IMR-90 (cell line): Measurements from ENCODE around the gene SLC6A3. TPM values are rescaled to one million over a fixed set of nuclear protein-coding genes. Genes with fewer than 3 reads are reported as not detected.

Experiments used
- ATAC-seq: fragments of 200-7000 bp; cut with Tn5 transposase; 2 replicates; pipeline ENCODE4 v1.9.1; 2020; ENCODE audit warnings: low read depth, mild to moderate bottlenecking, moderate library complexity
- BruUV-seq: library from RNA; stranded (reverse); fragments of 400-500 nt; replicated peaks from 2 replicates; lab custom pipeline; 2021; lab: Mats Ljungman, UMichigan
- CTCF ChIA-PET: fragments of 300-600 bp; formaldehyde crosslinking; extraction: SDS; loops from one replicate; lab custom pipeline; 2021; ENCODE audit warnings: antibody characterized with exemption; lab: Yijun Ruan, JAX
- POLR2A ChIA-PET: fragments of 300-600 bp; sonication (Branson Sonifier 250); formaldehyde crosslinking; loops from one replicate; lab custom pipeline; 2022; ENCODE audit warnings: antibody characterized with exemption; ENCODE audit not compliant: unreplicated experiment; lab: Charles Lee
- DNase-seq: peaks from one replicate; pipeline ENCODE4 v3.0.0; 2013
- H2AFZ ChIP-seq: replicated peaks from 2 replicates; pipeline ENCODE3; 2013; ENCODE audit warnings: low read length, mild to moderate bottlenecking; ENCODE audit not compliant: poor library complexity
- H2AK5ac ChIP-seq: 2 replicates; pipeline ENCODE4 v1.6.1; 2013; ENCODE audit warnings: low read depth, low read length, inconsistent platforms
- H2AK9ac ChIP-seq: replicated peaks from 2 replicates; pipeline ENCODE3; 2013; ENCODE audit warnings: mild to moderate bottlenecking, low read depth, low read length, moderate library complexity; ENCODE audit not compliant: poor library complexity
- H2BK120ac ChIP-seq: 2 replicates; pipeline ENCODE4 v1.6.1; 2013; ENCODE audit warnings: low read depth, low read length, inconsistent platforms
- H2BK15ac ChIP-seq: 3 replicates; pipeline ENCODE4 v1.6.1; 2013; ENCODE audit warnings: low read depth, low read length, inconsistent platforms
- H2BK20ac ChIP-seq: 2 replicates; pipeline ENCODE4 v1.6.1; 2013; ENCODE audit warnings: low read depth, mild to moderate bottlenecking, inconsistent platforms, low read length, moderate library complexity
- H2BK5ac ChIP-seq: 2 replicates; pipeline ENCODE4 v1.6.1; 2013; ENCODE audit warnings: mild to moderate bottlenecking, low read depth, low read length, inconsistent platforms; ENCODE audit not compliant: poor library complexity, severe bottlenecking
- H3K14ac ChIP-seq: replicated peaks from 2 replicates; pipeline ENCODE4 v1.6.1; 2013; ENCODE audit warnings: low read depth, low read length, inconsistent platforms
- H3K18ac ChIP-seq: 2 replicates; pipeline ENCODE4 v1.6.1; 2013; ENCODE audit warnings: low read depth, low read length, control low read depth
- H3K23ac ChIP-seq: 2 replicates; pipeline ENCODE4 v1.6.1; 2013; ENCODE audit warnings: low read depth, low read length, inconsistent platforms
- H3K27ac ChIP-seq: 2 replicates; pipeline ENCODE4 v1.5.1; 2013; ENCODE audit warnings: mild to moderate bottlenecking, control low read depth, low read length; ENCODE audit not compliant: insufficient read depth
- H3K27me3 ChIP-seq: 2 replicates; pipeline ENCODE4 v1.6.1; 2013; ENCODE audit warnings: low read length; ENCODE audit not compliant: control insufficient read depth, insufficient read depth
- H3K36me3 ChIP-seq: 2 replicates; pipeline ENCODE4 v1.6.1; 2013; ENCODE audit warnings: low read length, mixed read lengths; ENCODE audit not compliant: control insufficient read depth, insufficient read depth
- H3K4ac ChIP-seq: 2 replicates; pipeline ENCODE4 v1.6.1; 2013; ENCODE audit warnings: low read depth, low read length, inconsistent platforms
- H3K4me1 ChIP-seq: 2 replicates; pipeline ENCODE4 v1.6.1; 2013; ENCODE audit warnings: low read length, mixed read lengths; ENCODE audit not compliant: control insufficient read depth, insufficient read depth
- H3K4me2 ChIP-seq: 2 replicates; pipeline ENCODE4 v1.6.1; 2013; ENCODE audit warnings: low read depth, mild to moderate bottlenecking, control low read depth, low read length, moderate library complexity
- H3K4me3 ChIP-seq: 2 replicates; pipeline ENCODE4 v1.5.1; 2013; ENCODE audit warnings: low read depth, mild to moderate bottlenecking, control low read depth, low read length, moderate library complexity; ENCODE audit not compliant: insufficient read depth
- H3K56ac ChIP-seq: 2 replicates; pipeline ENCODE4 v1.6.1; 2013; ENCODE audit warnings: low read length, inconsistent platforms; ENCODE audit not compliant: insufficient read depth; ENCODE audit errors: extremely low read depth
- H3K79me1 ChIP-seq, 2 experiments: 2 replicates each; pipeline ENCODE4 v1.6.1; 2013; ENCODE audit warnings: low read length in 2 of 2, inconsistent platforms in 1 of 2, low read depth in 1 of 2
- H3K9ac ChIP-seq: 2 replicates; pipeline ENCODE4 v1.6.1; 2013; ENCODE audit warnings: low read depth, low read length, control low read depth
- H3K9me1 ChIP-seq: 2 replicates; pipeline ENCODE4 v1.6.1; 2013; ENCODE audit warnings: low read length, inconsistent platforms; ENCODE audit not compliant: insufficient read depth
- H3K9me3 ChIP-seq: 2 replicates; pipeline ENCODE4 v1.6.1; 2013; ENCODE audit warnings: low read length; ENCODE audit not compliant: control insufficient read depth, insufficient read depth
- H4K20me1 ChIP-seq: 2 replicates; pipeline ENCODE4 v1.6.1; 2013; ENCODE audit warnings: low read length, inconsistent platforms; ENCODE audit not compliant: insufficient read depth
- H4K5ac ChIP-seq: 2 replicates; pipeline ENCODE4 v1.6.1; 2013; ENCODE audit warnings: mild to moderate bottlenecking, low read depth, low read length, control low read depth
- H4K8ac ChIP-seq, 2 experiments: 2 replicates each; pipeline ENCODE4 v1.6.1; 2013; ENCODE audit warnings: low read depth in 2 of 2, low read length in 2 of 2, control low read depth in 1 of 2, inconsistent platforms in 1 of 2
- H4K91ac ChIP-seq: 2 replicates; pipeline ENCODE4 v1.6.1; 2013; ENCODE audit warnings: low read depth, low read length, inconsistent platforms; ENCODE audit not compliant: insufficient read depth
- BHLHE40 ChIP-seq: fragments of 150-350 bp; IDR thresholded peaks from 2 replicates; pipeline ENCODE4 v1.6.1; 2016; ENCODE audit warnings: mild to moderate bottlenecking, low read depth, low read length
- CEBPB ChIP-seq: IDR thresholded peaks from 2 replicates; pipeline ENCODE4 v1.6.1; 2012; ENCODE audit warnings: low read depth, low read length, improper control_type of control experiment
- MXI1 ChIP-seq: IDR thresholded peaks from 2 replicates; pipeline ENCODE4 v1.6.1; 2012; ENCODE audit warnings: low read depth, mild to moderate bottlenecking, low read length, moderate library complexity, borderline replicate concordance
- POLR2A ChIP-seq: IDR thresholded peaks from 2 replicates; pipeline ENCODE4 v1.6.1; 2012; ENCODE audit warnings: mild to moderate bottlenecking, low read depth, low read length
- RCOR1 ChIP-seq: IDR thresholded peaks from 2 replicates; pipeline ENCODE4 v1.6.1; 2012; ENCODE audit warnings: mild to moderate bottlenecking, low read length, improper control_type of control experiment; ENCODE audit not compliant: insufficient replicate concordance
- WGBS, 2 experiments: methylation state at CpG; one replicate each; pipeline versions ENCODE4 v1.1.5 to v1.1.7; 2013; ENCODE audit warnings: missing lambda C conversion rate in 2 of 2; ENCODE audit not compliant: insufficient read length in 1 of 2; ENCODE audit errors: extremely low coverage in 2 of 2; 5-methylcytosine and 5-hydroxymethylcytosine counted together
- dilution Hi-C: fragments of 300-500 bp; cut with HindIII; formaldehyde crosslinking; loops from one replicate; pipeline ENCODE4 v1.14.3; 2018; ENCODE audit warnings: low sequenced_read_pairs; ENCODE audit not compliant: unreplicated experiment
- in situ Hi-C: fragments of 300-500 bp; cut with MboI; formaldehyde crosslinking; loops from 3 replicates; pipeline ENCODE4 v1.14.3; 2019; ENCODE audit warnings: low sequenced_read_pairs, inconsistent platforms, mixed read lengths
- intact Hi-C: fragments of 100-400 bp; cut with micrococcal nuclease; formaldehyde crosslinking; loops from 2 replicates; pipeline ENCODE4 v1.10.0; 2022
- polyA plus RNA-seq, 3 experiments: library from polyadenylated mRNA; depleted of rRNA; stranded (reverse); fragments of >200 nt; gene quantifications; 2 replicates each; pipeline ENCODE4 v1.2.3, GENCODE V29; 2012; ENCODE audit warnings: low replicate concordance in 1 of 3
- total RNA-seq: library from RNA; depleted of rRNA; stranded (reverse); fragments of >200 nt; gene quantifications from 2 replicates; pipeline ENCODE4 v1.2.3, GENCODE V29; 2012
- TF ChIP-seq, protein P1 (sequence below): fragments of 150-350 bp; IDR thresholded peaks from 2 replicates; pipeline ENCODE4 v1.6.1; 2017; ENCODE audit warnings: mild to moderate bottlenecking, antibody characterized with exemption, low read length, low read depth
- TF ChIP-seq, protein P2 (sequence below): fragments of 150-350 bp; IDR thresholded peaks from 2 replicates; pipeline ENCODE4 v1.6.1; 2016; ENCODE audit warnings: low read depth, mild to moderate bottlenecking, low read length, moderate library complexity, borderline replicate concordance
- TF ChIP-seq, protein P3 (sequence below): conservative IDR thresholded peaks from 2 replicates; pipeline ENCODE4 v1.5.1; 2012; ENCODE audit warnings: mild to moderate bottlenecking, low read depth, low read length, improper control_type of control experiment

SLC6A3 gene
- total and polyA plus RNA-seq, 2 of the 4 experiments (the other 2 are of a cell fraction) = not detected

DNA sequence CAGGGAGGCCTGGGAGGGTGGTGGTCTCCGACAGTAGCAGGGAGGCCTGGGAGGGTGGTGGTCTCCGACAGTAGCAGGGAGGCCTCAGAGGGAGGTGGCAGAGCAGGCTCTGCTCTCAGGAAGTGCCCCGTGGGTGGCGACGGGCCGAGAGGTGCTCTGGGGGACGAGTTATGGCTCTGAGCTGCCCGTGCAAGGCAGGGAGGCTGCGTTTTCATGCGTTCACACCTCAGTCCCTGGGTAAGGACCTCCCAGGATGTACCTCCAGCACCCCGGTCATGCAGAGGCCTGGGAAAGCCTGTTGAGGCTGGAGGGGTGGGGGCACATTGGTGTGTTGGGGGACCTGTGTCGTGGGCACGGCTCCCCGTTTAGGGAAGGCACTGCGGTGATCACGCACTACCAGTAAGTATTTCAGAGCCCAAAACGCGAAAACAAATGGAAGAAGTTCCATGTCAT is 63.0 kb downstream of the SLC6A3 start:
- intact Hi-C loops (no loop called here), in situ Hi-C loops (no loop called here), dilution Hi-C loops (no loop called here)
- Histone ChIP-seq H3K4me3 (no peak overlapping the region), H3K4ac (no peak overlapping the region), H3K23ac (no peak overlapping the region), H3K36me3 (no peaks in the 10 kb centered on the region), H2BK120ac (no peak overlapping the region), H2BK5ac (no peak overlapping the region), H4K5ac (no peak overlapping the region), H2AK9ac (no peak overlapping the region), H3K27me3 (peaks cover 33% of the 10 kb centered on the region), H3K4me2 (no peak overlapping the region), H4K91ac (no peak overlapping the region), H3K56ac (no peak overlapping the region), H2AK5ac (no peak overlapping the region), H3K27ac (no peak overlapping the region), H4K8ac (no peak overlapping the region), H2AFZ (no peak overlapping the region), H3K4me1 (peaks cover 3% of the 10 kb centered on the region; the same call in 1 of the 2 replicates), H3K9me3 (peaks cover 3% of the 10 kb centered on the region; the same call in 1 of the 2 replicates), H3K9me1 (peaks cover 3% of the 10 kb centered on the region; the same call in 1 of the 2 replicates), H4K20me1 (no peaks in the 10 kb centered on the region; the same call in 1 of the 2 replicates), H3K14ac (no peak overlapping the region), H3K79me1 (no peaks in the 10 kb centered on the region), H3K9ac (no peak overlapping the region), H3K18ac (no peak overlapping the region), H2BK20ac (no peak overlapping the region), H2BK15ac (no peak overlapping the region)
- ATAC-seq = no peak
- DNase-seq = no peak
- ChIA-PET CTCF (no interaction called here), POLR2A (no interaction called here)
- BruUV-seq = no TSS peak
- TF ChIP-seq RCOR1 = no peak
- TF ChIP-seq, protein P1, sequence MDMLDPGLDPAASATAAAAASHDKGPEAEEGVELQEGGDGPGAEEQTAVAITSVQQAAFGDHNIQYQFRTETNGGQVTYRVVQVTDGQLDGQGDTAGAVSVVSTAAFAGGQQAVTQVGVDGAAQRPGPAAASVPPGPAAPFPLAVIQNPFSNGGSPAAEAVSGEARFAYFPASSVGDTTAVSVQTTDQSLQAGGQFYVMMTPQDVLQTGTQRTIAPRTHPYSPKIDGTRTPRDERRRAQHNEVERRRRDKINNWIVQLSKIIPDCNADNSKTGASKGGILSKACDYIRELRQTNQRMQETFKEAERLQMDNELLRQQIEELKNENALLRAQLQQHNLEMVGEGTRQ = no peak
- TF ChIP-seq MXI1 = no peak
- no peak for TF ChIP-seq BHLHE40
- TF ChIP-seq, protein P2, sequence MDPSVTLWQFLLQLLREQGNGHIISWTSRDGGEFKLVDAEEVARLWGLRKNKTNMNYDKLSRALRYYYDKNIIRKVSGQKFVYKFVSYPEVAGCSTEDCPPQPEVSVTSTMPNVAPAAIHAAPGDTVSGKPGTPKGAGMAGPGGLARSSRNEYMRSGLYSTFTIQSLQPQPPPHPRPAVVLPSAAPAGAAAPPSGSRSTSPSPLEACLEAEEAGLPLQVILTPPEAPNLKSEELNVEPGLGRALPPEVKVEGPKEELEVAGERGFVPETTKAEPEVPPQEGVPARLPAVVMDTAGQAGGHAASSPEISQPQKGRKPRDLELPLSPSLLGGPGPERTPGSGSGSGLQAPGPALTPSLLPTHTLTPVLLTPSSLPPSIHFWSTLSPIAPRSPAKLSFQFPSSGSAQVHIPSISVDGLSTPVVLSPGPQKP = no peak
- no peak for TF ChIP-seq CEBPB
- no peak for TF ChIP-seq POLR2A
- TF ChIP-seq, protein P3, sequence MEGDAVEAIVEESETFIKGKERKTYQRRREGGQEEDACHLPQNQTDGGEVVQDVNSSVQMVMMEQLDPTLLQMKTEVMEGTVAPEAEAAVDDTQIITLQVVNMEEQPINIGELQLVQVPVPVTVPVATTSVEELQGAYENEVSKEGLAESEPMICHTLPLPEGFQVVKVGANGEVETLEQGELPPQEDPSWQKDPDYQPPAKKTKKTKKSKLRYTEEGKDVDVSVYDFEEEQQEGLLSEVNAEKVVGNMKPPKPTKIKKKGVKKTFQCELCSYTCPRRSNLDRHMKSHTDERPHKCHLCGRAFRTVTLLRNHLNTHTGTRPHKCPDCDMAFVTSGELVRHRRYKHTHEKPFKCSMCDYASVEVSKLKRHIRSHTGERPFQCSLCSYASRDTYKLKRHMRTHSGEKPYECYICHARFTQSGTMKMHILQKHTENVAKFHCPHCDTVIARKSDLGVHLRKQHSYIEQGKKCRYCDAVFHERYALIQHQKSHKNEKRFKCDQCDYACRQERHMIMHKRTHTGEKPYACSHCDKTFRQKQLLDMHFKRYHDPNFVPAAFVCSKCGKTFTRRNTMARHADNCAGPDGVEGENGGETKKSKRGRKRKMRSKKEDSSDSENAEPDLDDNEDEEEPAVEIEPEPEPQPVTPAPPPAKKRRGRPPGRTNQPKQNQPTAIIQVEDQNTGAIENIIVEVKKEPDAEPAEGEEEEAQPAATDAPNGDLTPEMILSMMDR = no peak
- WGBS, 2 experiments = 96% methylated on average over 4 of the region's 18 CpGs; no CpG with 5 or more reads in 1 of the 2 experiments
